Stimulated activated CD4-positive, alpha-beta T cell treated with anti-CD3 and anti-CD28 coated beads, Interleukin-12 subunit alpha, Interleukin-12 subunit beta, amount 100 ng/mL, for 4 hours (primary cell): ENCODE results near the gene GNA12.
"Not testable (repeated sequence)": the region's sequence is repeated elsewhere in the genome, so short reads cannot be mapped to it uniquely, and the experiment has no call there.

Experiments used
- DNase-seq: peaks from one replicate; pipeline ENCODE4 v3.0.0-alpha.2; 2020

The GNA12 gene

GRCh38 chr7:2687881-2688318 lies 156.2 kb downstream of the GNA12 start, which contains the start of gene AMZ1:
Gene AMZ1 (plus strand): TSS chr7:2688202. CDS start chr7:2700452, 12,250 bp downstream.
- no peak for DNase-seq

GRCh38 chr7:2687338-2687869 lies 156.7 kb downstream of the GNA12 start:
- DNase-seq, result no peak

- no peak for DNase-seq
These were observed 158.0 kb downstream of the GNA12 start for GRCh38 chr7:2686101-2686500.

GRCh38 chr7:2684501-2684900 lies 159.6 kb downstream of the GNA12 start:
- no peak for DNase-seq

GRCh38 chr7:2681929-2682799 lies 161.9 kb downstream of the GNA12 start:
- no peak for DNase-seq

GRCh38 chr7:2680792-2681490 lies 163.2 kb downstream of the GNA12 start:
- DNase-seq, result peak; percentile 56

- DNase-seq, result no peak
These were observed 163.9 kb downstream of the GNA12 start for GRCh38 chr7:2680256-2680655.

- not testable (repeated sequence) for DNase-seq
These were observed 164.7 kb downstream of the GNA12 start for GRCh38 chr7:2679135-2680127.

GRCh38 chr7:2678454-2678853 lies 165.7 kb downstream of the GNA12 start:
- DNase-seq, result not testable (repeated sequence)
